Astrocyte (in vitro differentiated cells and primary cell): ENCODE results near the gene CAMK1D. TPM values are rescaled to one million over a fixed set of nuclear protein-coding genes. Genes with fewer than 3 reads are reported as not detected.

Experiments used
- DNase-seq: peaks from one replicate; pipeline ENCODE4 v3.0.0-alpha.2; 2010; ENCODE audit warnings: low read depth
- FAIRE-seq: peaks from 2 replicates; lab custom pipeline; 2011; peaks lifted over from hg19 to GRCh38; lab: Jason Lieb, UNC
- H2AFZ ChIP-seq: 2 replicates; pipeline ENCODE4 v1.6.0; 2012; ENCODE audit warnings: low read depth, low read length, inconsistent platforms
- H3K27ac ChIP-seq: 2 replicates; pipeline ENCODE4 v1.5.1; 2011; ENCODE audit warnings: low read depth, low read length, inconsistent platforms
- H3K27me3 ChIP-seq: 2 replicates; pipeline ENCODE4 v1.6.0; 2011; ENCODE audit warnings: low read length, inconsistent platforms; ENCODE audit not compliant: insufficient read depth
- H3K36me3 ChIP-seq: 2 replicates; pipeline ENCODE4 v1.5.1; 2011; ENCODE audit warnings: low read length, inconsistent platforms; ENCODE audit not compliant: insufficient read depth
- H3K4me1 ChIP-seq: 2 replicates; pipeline ENCODE4 v1.5.1; 2011; ENCODE audit warnings: low read length, inconsistent platforms; ENCODE audit not compliant: insufficient read depth
- H3K4me2 ChIP-seq: 2 replicates; pipeline ENCODE4 v1.6.0; 2012; ENCODE audit warnings: low read length, inconsistent platforms
- H3K4me3 ChIP-seq: 2 replicates; pipeline ENCODE4 v1.5.1; 2011; ENCODE audit warnings: low read depth, mild to moderate bottlenecking, low read length, inconsistent platforms; ENCODE audit not compliant: insufficient read depth
- H3K79me2 ChIP-seq: 2 replicates; pipeline ENCODE4 v1.6.0; 2012; ENCODE audit warnings: mild to moderate bottlenecking, low read length, inconsistent platforms; ENCODE audit not compliant: insufficient read depth
- H3K9ac ChIP-seq: 2 replicates; pipeline ENCODE4 v1.6.0; 2012; ENCODE audit warnings: mild to moderate bottlenecking, low read length, inconsistent platforms
- H3K9me3 ChIP-seq: 2 replicates; pipeline ENCODE4 v1.5.1; 2012; ENCODE audit warnings: low read depth, mild to moderate bottlenecking, low read length, inconsistent platforms; ENCODE audit not compliant: insufficient read depth
- H4K20me1 ChIP-seq: 2 replicates; pipeline ENCODE4 v1.6.0; 2012; ENCODE audit warnings: low read length, inconsistent platforms; ENCODE audit not compliant: insufficient read depth
- H3K27ac Mint-ChIP-seq: one replicate; pipeline ENCODE4 v1.8.0; 2021; ENCODE audit warnings: mild to moderate bottlenecking, mixed read lengths; ENCODE audit not compliant: unreplicated experiment
- H3K27me3 Mint-ChIP-seq: one replicate; pipeline ENCODE4 v1.8.0; 2021; ENCODE audit warnings: low read depth, mixed read lengths; ENCODE audit not compliant: unreplicated experiment
- H3K36me3 Mint-ChIP-seq: one replicate; pipeline ENCODE4 v1.8.0; 2021; ENCODE audit warnings: low read depth, mixed read lengths; ENCODE audit not compliant: unreplicated experiment
- H3K4me1 Mint-ChIP-seq: one replicate; pipeline ENCODE4 v1.8.0; 2021; ENCODE audit warnings: low read depth, mixed read lengths; ENCODE audit not compliant: unreplicated experiment
- H3K4me3 Mint-ChIP-seq: one replicate; pipeline ENCODE4 v1.8.0; 2021; ENCODE audit warnings: mild to moderate bottlenecking, moderate library complexity, mixed read lengths; ENCODE audit not compliant: unreplicated experiment
- H3K9me3 Mint-ChIP-seq: one replicate; pipeline ENCODE4 v1.8.0; 2021; ENCODE audit warnings: mild to moderate bottlenecking, mixed read lengths; ENCODE audit not compliant: unreplicated experiment
- EZH2 ChIP-seq: IDR thresholded peaks from 2 replicates; pipeline ENCODE4 v1.6.1; 2012; ENCODE audit warnings: mild to moderate bottlenecking, low read length, inconsistent platforms; ENCODE audit not compliant: insufficient read depth
- total RNA-seq: library from RNA; stranded (reverse); gene quantifications from 2 replicates; pipeline ENCODE4 v1.2.1, GENCODE V29; 2021
- TF ChIP-seq, protein P1 (sequence below): IDR thresholded peaks from 2 replicates; pipeline ENCODE4 v1.5.1; 2011; ENCODE audit warnings: low read depth, mild to moderate bottlenecking, inconsistent platforms, low read length, moderate library complexity; ENCODE audit not compliant: insufficient read depth

CAMK1D gene
- total RNA-seq, 1 donor from 2014 or later = 23.6 TPM

DNA sequence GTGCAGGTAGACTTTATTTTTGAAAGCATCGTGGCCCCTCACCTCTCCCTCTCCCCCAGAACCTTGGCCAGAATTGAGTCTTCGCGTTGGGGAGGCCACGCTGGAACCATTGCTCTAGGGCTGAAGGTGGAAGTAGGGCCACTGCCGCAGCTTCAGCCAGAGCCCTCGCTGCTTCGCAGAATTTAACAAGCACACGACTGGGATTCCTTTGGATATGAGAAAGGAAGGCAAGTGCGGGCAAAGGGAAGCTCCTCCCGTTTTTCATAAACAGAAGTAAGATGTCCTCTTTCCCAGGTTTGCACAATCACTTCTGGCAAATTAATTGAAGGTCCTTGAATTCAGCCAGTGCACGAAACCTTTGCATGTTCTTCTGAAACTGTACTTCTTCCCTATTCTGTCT, 484.1 kb downstream of the CAMK1D start:
- H3K9ac ChIP-seq = no peak overlapping the region

DNA sequence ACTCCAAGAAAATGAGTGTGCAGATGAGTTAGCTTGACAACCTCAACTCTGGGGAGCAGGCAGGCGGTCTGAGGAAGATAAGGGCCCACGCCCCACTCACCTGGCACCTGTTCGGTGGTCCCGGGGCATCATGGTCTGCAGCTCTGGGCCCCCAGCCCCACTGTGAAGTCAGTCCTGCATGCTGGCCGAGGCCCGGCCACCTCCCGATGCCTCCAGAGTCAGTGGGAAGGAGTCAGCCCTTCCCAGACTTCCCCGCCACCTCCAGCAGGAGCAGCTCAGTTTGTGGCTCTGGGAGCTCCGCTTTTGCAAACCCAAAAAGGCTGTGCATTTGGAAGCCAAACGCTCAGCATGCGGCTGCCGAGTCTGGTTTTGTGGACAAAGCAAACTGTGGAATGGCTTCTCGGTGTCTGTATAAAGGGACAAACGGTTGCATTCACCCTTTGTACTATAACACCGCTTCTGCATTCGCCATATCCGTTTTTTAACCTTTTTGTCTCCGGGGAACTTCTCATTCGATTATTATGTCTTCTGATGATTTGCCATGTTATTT, 484.8 kb downstream of the CAMK1D start:
- H3K27ac ChIP-seq = no peak overlapping the region
- H2AFZ ChIP-seq = no peak overlapping the region
- H3K4me2 ChIP-seq = no peak overlapping the region
- no peak for TF ChIP-seq EZH2
- Mint-ChIP-seq H3K27me3 (peaks cover 7% of the 10 kb centered on the region), H3K36me3 (peaks cover 19% of the 10 kb centered on the region), H3K9me3 (peaks cover 2% of the 10 kb centered on the region), H3K4me3 (no peak overlapping the region), H3K4me1 (peaks cover 19% of the 10 kb centered on the region), H3K27ac (peak overlapping the region; percentile 62)
- no peak for FAIRE-seq
- no peaks in the 10 kb centered on the region for H3K36me3 ChIP-seq
- H3K79me2 ChIP-seq = no peaks in the 10 kb centered on the region
- DNase-seq = no peak
- no peaks in the 10 kb centered on the region for H4K20me1 ChIP-seq
- no peaks in the 10 kb centered on the region for H3K9me3 ChIP-seq
- peaks cover 2% of the 10 kb centered on the region for H3K27me3 ChIP-seq
- no peak overlapping the region for H3K9ac ChIP-seq
- no peak overlapping the region for H3K4me3 ChIP-seq
- no peaks in the 10 kb centered on the region for H3K4me1 ChIP-seq

More for the DNA sequence above, 484.1 kb downstream of the CAMK1D start:
- Histone ChIP-seq H3K4me2 (no peak overlapping the region), H3K4me3 (no peak overlapping the region), H3K36me3 (peaks cover 2% of the 10 kb centered on the region), H3K27ac (no peak overlapping the region), H3K79me2 (no peaks in the 10 kb centered on the region), H3K27me3 (peaks cover 2% of the 10 kb centered on the region), H2AFZ (no peak overlapping the region), H3K4me1 (no peaks in the 10 kb centered on the region), H4K20me1 (no peaks in the 10 kb centered on the region), H3K9me3 (no peaks in the 10 kb centered on the region)
- peaks cover 19% of the 10 kb centered on the region for H3K36me3 Mint-ChIP-seq
- H3K4me3 Mint-ChIP-seq = no peak overlapping the region
- peaks cover 17% of the 10 kb centered on the region for H3K4me1 Mint-ChIP-seq
- DNase-seq = no peak
- TF ChIP-seq, protein P1, sequence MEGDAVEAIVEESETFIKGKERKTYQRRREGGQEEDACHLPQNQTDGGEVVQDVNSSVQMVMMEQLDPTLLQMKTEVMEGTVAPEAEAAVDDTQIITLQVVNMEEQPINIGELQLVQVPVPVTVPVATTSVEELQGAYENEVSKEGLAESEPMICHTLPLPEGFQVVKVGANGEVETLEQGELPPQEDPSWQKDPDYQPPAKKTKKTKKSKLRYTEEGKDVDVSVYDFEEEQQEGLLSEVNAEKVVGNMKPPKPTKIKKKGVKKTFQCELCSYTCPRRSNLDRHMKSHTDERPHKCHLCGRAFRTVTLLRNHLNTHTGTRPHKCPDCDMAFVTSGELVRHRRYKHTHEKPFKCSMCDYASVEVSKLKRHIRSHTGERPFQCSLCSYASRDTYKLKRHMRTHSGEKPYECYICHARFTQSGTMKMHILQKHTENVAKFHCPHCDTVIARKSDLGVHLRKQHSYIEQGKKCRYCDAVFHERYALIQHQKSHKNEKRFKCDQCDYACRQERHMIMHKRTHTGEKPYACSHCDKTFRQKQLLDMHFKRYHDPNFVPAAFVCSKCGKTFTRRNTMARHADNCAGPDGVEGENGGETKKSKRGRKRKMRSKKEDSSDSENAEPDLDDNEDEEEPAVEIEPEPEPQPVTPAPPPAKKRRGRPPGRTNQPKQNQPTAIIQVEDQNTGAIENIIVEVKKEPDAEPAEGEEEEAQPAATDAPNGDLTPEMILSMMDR = no peak
- TF ChIP-seq EZH2 = no peak
- no peak for FAIRE-seq
- H3K27me3 Mint-ChIP-seq = peaks cover 7% of the 10 kb centered on the region
- H3K9me3 Mint-ChIP-seq = peaks cover 2% of the 10 kb centered on the region
- peak overlapping the region; percentile 62 for H3K27ac Mint-ChIP-seq

DNA sequence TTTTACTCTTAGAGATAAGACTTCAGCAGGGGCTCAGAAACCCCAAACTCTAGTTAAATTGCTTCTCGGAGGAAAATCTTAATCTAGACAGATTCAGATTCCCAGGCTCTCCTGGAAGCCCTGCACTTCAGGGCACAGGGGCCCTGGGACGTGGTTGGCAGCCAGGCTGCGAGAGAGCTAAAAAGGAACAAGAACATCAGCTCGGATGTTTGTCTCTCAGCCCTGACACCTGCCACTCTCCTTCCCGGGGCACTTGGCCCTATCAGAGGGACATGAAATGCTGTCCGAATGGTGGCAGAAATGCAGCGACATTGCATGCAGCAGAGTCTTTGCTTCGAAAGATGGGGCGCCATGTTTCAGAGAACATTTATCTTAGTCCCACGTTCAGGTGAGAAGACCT, 485.4 kb downstream of the CAMK1D start:
- TF ChIP-seq, protein P1 = no peak
- TF ChIP-seq EZH2 = no peak
- Histone ChIP-seq H4K20me1 (no peaks in the 10 kb centered on the region), H3K4me1 (no peaks in the 10 kb centered on the region), H3K36me3 (no peaks in the 10 kb centered on the region), H2AFZ (no peak overlapping the region), H3K9ac (no peak overlapping the region), H3K9me3 (no peaks in the 10 kb centered on the region), H3K4me2 (no peak overlapping the region), H3K27me3 (peaks cover 2% of the 10 kb centered on the region), H3K27ac (no peak overlapping the region), H3K4me3 (no peak overlapping the region), H3K79me2 (no peaks in the 10 kb centered on the region)
- H3K4me3 Mint-ChIP-seq = no peak overlapping the region
- no peak for DNase-seq
- no peak for FAIRE-seq
- H3K27me3 Mint-ChIP-seq = peaks cover 7% of the 10 kb centered on the region
- peaks cover 18% of the 10 kb centered on the region for H3K36me3 Mint-ChIP-seq
- peaks cover 2% of the 10 kb centered on the region for H3K9me3 Mint-ChIP-seq
- H3K27ac Mint-ChIP-seq = no peak overlapping the region
- H3K4me1 Mint-ChIP-seq = peaks cover 18% of the 10 kb centered on the region
